WTC11 (cell line): ENCODE results near the gene PHACTR3. TPM values are rescaled to one million over a fixed set of nuclear protein-coding genes. Genes with fewer than 3 reads are reported as not detected.

Experiments
- ATAC-seq: fragments of 200-7000 bp; cut with Tn5 transposase; 2 replicates; pipeline ENCODE4 v1.10.0; 2021; ENCODE audit warnings: mild to moderate bottlenecking, moderate library complexity
- CTCF ChIA-PET: fragments of 300-600 bp; sonication (Branson Sonifier 250); formaldehyde crosslinking; loops from one replicate; lab custom pipeline; 2021; ENCODE audit warnings: antibody characterized with exemption; lab: Charles Lee
- POLR2A ChIA-PET: fragments of 350-600 bp; sonication (Branson Sonifier 250); formaldehyde crosslinking; loops from one replicate; lab custom pipeline; 2021; ENCODE audit warnings: antibody characterized with exemption; lab: Charles Lee
- DNase-seq: peaks from one replicate; pipeline ENCODE4 v3.0.0; 2021; ENCODE audit warnings: low spot score
- H3K27ac Mint-ChIP-seq: 2 replicates; pipeline ENCODE4 v1.8.0; 2021; ENCODE audit warnings: mixed read lengths
- H3K27me3 Mint-ChIP-seq: 2 replicates; pipeline ENCODE4 v1.8.0; 2021; ENCODE audit warnings: low read depth, mild to moderate bottlenecking, moderate library complexity, mixed read lengths
- H3K36me3 Mint-ChIP-seq: 2 replicates; pipeline ENCODE4 v1.8.0; 2021; ENCODE audit warnings: mixed read lengths
- H3K4me1 Mint-ChIP-seq: 2 replicates; pipeline ENCODE4 v1.8.0; 2022; ENCODE audit warnings: mixed read lengths
- H3K4me3 Mint-ChIP-seq: 2 replicates; pipeline ENCODE4 v1.8.0; 2021; ENCODE audit warnings: mild to moderate bottlenecking, moderate library complexity, mixed read lengths
- H3K9me3 Mint-ChIP-seq: 2 replicates; pipeline ENCODE4 v1.8.0; 2021; ENCODE audit warnings: mixed read lengths
- ESRRA ChIP-seq: sonication (generic); formaldehyde crosslinking; IDR thresholded peaks from 2 replicates; pipeline ENCODE4 v1.8.1; 2022; ENCODE audit warnings: mild to moderate bottlenecking, missing genetic modification reagents, borderline replicate concordance
- NFE2L1 ChIP-seq: sonication (generic); formaldehyde crosslinking; IDR thresholded peaks from 2 replicates; pipeline ENCODE4 v1.8.1; 2023; ENCODE audit warnings: missing genetic modification reagents
- NR3C1 ChIP-seq: sonication (generic); formaldehyde crosslinking; conservative IDR thresholded peaks from 2 replicates; pipeline ENCODE4 v1.8.1; 2023; ENCODE audit warnings: low read depth, mild to moderate bottlenecking, missing genetic modification reagents
- OVOL2 ChIP-seq: fragments of 250-450 bp; sonication (Bioruptor Pico); IDR thresholded peaks from 2 replicates; pipeline ENCODE4 v1.9.0; 2021; ENCODE audit warnings: mild to moderate bottlenecking, borderline replicate concordance
- TEAD4 ChIP-seq: sonication (generic); formaldehyde crosslinking; IDR thresholded peaks from 2 replicates; pipeline ENCODE4 v1.8.0; 2022; ENCODE audit warnings: mild to moderate bottlenecking, missing genetic modification reagents
- ZNF317 ChIP-seq: sonication (generic); formaldehyde crosslinking; IDR thresholded peaks from 2 replicates; pipeline ENCODE4 v1.8.1; 2023; ENCODE audit warnings: low read depth, mild to moderate bottlenecking, moderate library complexity, missing genetic modification reagents, borderline replicate concordance
- ZNF396 ChIP-seq: fragments of 250-450 bp; sonication (Bioruptor Pico); IDR thresholded peaks from 2 replicates; pipeline ENCODE4 v1.8.0; 2021; ENCODE audit warnings: mild to moderate bottlenecking, moderate library complexity, borderline replicate concordance
- ZNF671 ChIP-seq: fragments of 250-450 bp; sonication (Bioruptor Pico); IDR thresholded peaks from 2 replicates; pipeline ENCODE4 v1.8.0; 2021; ENCODE audit warnings: mild to moderate bottlenecking
- total RNA-seq: library from RNA; stranded (reverse); gene quantifications from 3 replicates; pipeline ENCODE4 v1.2.3, GENCODE V29; 2021
- TF ChIP-seq, protein P1 (sequence below): sonication (generic); formaldehyde crosslinking; IDR thresholded peaks from 2 replicates; pipeline ENCODE4 v1.8.1; 2023; ENCODE audit warnings: mild to moderate bottlenecking, missing genetic modification reagents
- TF ChIP-seq, protein P2 (sequence below): sonication (generic); formaldehyde crosslinking; IDR thresholded peaks from 2 replicates; pipeline ENCODE4 v1.8.0; 2022; ENCODE audit warnings: mild to moderate bottlenecking, missing genetic modification reagents
- TF ChIP-seq, protein P3 (sequence below): sonication (generic); formaldehyde crosslinking; IDR thresholded peaks from 2 replicates; pipeline ENCODE4 v1.8.0; 2023; ENCODE audit warnings: mild to moderate bottlenecking, missing genetic modification reagents
- TF ChIP-seq, protein P4 (sequence below): sonication (generic); formaldehyde crosslinking; IDR thresholded peaks from 2 replicates; pipeline ENCODE4 v1.8.1; 2023; ENCODE audit warnings: mild to moderate bottlenecking, missing genetic modification reagents, moderate library complexity
- TF ChIP-seq, protein P5 (sequence below): sonication (generic); formaldehyde crosslinking; IDR thresholded peaks from 2 replicates; pipeline ENCODE4 v1.8.1; 2022; ENCODE audit warnings: low read depth, missing genetic modification reagents, borderline replicate concordance

PHACTR3 gene
- total RNA-seq, 1 experiment from 2014 or later, result 0.28 TPM

DNA sequence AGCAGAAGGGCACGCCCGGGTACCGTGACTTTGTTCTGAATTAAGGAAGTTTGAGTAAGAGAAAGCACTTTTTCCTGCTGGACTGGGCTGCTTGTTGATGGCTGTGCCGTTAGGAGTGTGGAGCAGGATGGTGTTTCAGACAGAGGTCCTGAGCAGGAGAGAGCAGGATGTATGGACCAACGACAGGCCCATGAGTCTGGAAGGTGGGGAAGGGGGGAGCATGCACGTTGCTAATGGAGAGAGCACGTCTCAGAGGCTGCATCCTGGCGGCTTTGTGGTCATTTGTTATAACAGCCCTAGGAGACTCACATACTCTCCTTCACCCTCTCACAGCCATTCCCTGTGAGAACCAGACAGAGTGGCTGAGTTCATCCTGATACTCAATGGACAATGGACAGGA, 56.8 kb downstream of the PHACTR3 start (continued):
- no peak for TF ChIP-seq ZNF396 (CRISPR knock-in tag)
- TF ChIP-seq OVOL2, result no peak
- TF ChIP-seq, protein P1, sequence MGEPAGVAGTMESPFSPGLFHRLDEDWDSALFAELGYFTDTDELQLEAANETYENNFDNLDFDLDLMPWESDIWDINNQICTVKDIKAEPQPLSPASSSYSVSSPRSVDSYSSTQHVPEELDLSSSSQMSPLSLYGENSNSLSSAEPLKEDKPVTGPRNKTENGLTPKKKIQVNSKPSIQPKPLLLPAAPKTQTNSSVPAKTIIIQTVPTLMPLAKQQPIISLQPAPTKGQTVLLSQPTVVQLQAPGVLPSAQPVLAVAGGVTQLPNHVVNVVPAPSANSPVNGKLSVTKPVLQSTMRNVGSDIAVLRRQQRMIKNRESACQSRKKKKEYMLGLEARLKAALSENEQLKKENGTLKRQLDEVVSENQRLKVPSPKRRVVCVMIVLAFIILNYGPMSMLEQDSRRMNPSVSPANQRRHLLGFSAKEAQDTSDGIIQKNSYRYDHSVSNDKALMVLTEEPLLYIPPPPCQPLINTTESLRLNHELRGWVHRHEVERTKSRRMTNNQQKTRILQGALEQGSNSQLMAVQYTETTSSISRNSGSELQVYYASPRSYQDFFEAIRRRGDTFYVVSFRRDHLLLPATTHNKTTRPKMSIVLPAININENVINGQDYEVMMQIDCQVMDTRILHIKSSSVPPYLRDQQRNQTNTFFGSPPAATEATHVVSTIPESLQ (CRISPR knock-in tag), result no peak

DNA sequence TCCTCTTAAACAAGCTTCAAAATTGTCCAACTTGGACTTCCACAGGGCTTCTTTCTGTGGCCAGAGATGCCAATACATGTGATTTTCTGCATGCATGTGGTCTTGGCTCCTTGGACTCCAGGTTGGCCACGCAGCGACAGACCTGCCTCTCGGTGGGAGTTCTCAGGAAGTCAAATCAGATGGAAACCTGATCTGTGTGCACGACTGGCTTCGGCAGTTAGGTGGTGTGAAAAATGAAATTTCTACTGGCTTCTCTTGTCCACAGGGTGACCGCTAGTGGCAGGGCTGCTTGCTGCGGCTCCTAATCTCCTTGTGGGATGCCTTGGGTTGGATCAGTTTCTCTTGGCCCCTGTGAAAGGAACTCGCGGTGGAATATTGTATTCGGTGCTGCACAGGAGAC, 57.3 kb downstream of the PHACTR3 start:
- no peaks in the 10 kb centered on the region for H3K4me1 Mint-ChIP-seq
- CTCF ChIA-PET, result no interaction called here
- no peak overlapping the region for H3K27ac Mint-ChIP-seq
- peaks cover 55% of the 10 kb centered on the region for H3K27me3 Mint-ChIP-seq
- POLR2A ChIA-PET, result no interaction called here
- H3K9me3 Mint-ChIP-seq, result peaks cover 31% of the 10 kb centered on the region
- H3K4me3 Mint-ChIP-seq, result no peak overlapping the region
- peaks cover 25% of the 10 kb centered on the region for H3K36me3 Mint-ChIP-seq
- no peak for ATAC-seq
- TF ChIP-seq ZNF671 (CRISPR knock-in tag), result no peak
- TF ChIP-seq, all 79 proteins: peak for 0
- no peak for DNase-seq

DNA sequence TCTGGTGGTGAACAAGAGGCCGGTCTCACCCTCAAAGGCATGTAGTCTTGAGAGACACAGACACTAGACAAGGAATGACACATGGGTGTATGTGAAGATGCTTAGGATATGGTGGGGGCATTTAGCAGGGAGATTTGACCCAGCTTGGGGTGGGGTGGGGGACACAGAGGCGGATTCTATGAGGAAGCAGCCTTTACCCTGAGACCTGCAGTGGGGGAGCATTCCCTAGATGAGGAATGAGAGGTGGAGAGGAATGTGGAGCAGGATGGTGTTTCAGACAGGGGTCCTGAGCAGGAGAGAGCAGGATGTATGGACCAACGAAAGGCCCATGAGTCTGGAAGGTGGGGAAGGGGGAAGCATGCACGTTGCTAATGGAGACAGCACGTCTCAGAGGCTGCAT, 57.8 kb downstream of the PHACTR3 start:
- CTCF ChIA-PET, result no interaction called here
- Mint-ChIP-seq H3K4me3 (no peak overlapping the region), H3K4me1 (no peaks in the 10 kb centered on the region), H3K9me3 (peaks cover 26% of the 10 kb centered on the region), H3K27me3 (peaks cover 52% of the 10 kb centered on the region), H3K36me3 (peaks cover 22% of the 10 kb centered on the region), H3K27ac (no peak overlapping the region)
- POLR2A ChIA-PET, result no interaction called here
- no peak for DNase-seq
- TF ChIP-seq NR3C1 (CRISPR knock-in tag), result no peak
- no peak for TF ChIP-seq ZNF317 (CRISPR knock-in tag)
- TF ChIP-seq TEAD4 (CRISPR knock-in tag), result no peak
- TF ChIP-seq ESRRA (CRISPR knock-in tag), result no peak
- no peak for TF ChIP-seq NFE2L1 (CRISPR knock-in tag)
- TF ChIP-seq, protein P2, sequence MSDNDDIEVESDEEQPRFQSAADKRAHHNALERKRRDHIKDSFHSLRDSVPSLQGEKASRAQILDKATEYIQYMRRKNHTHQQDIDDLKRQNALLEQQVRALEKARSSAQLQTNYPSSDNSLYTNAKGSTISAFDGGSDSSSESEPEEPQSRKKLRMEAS (CRISPR knock-in tag), result no peak
- TF ChIP-seq, protein P3, sequence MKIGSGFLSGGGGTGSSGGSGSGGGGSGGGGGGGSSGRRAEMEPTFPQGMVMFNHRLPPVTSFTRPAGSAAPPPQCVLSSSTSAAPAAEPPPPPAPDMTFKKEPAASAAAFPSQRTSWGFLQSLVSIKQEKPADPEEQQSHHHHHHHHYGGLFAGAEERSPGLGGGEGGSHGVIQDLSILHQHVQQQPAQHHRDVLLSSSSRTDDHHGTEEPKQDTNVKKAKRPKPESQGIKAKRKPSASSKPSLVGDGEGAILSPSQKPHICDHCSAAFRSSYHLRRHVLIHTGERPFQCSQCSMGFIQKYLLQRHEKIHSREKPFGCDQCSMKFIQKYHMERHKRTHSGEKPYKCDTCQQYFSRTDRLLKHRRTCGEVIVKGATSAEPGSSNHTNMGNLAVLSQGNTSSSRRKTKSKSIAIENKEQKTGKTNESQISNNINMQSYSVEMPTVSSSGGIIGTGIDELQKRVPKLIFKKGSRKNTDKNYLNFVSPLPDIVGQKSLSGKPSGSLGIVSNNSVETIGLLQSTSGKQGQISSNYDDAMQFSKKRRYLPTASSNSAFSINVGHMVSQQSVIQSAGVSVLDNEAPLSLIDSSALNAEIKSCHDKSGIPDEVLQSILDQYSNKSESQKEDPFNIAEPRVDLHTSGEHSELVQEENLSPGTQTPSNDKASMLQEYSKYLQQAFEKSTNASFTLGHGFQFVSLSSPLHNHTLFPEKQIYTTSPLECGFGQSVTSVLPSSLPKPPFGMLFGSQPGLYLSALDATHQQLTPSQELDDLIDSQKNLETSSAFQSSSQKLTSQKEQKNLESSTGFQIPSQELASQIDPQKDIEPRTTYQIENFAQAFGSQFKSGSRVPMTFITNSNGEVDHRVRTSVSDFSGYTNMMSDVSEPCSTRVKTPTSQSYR (CRISPR knock-in tag), result no peak
- TF ChIP-seq, protein P1 (CRISPR knock-in tag), result no peak
- TF ChIP-seq, protein P4, sequence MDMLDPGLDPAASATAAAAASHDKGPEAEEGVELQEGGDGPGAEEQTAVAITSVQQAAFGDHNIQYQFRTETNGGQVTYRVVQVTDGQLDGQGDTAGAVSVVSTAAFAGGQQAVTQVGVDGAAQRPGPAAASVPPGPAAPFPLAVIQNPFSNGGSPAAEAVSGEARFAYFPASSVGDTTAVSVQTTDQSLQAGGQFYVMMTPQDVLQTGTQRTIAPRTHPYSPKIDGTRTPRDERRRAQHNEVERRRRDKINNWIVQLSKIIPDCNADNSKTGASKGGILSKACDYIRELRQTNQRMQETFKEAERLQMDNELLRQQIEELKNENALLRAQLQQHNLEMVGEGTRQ (CRISPR knock-in tag), result no peak
- no peak for TF ChIP-seq OVOL2
- TF ChIP-seq, protein P5, sequence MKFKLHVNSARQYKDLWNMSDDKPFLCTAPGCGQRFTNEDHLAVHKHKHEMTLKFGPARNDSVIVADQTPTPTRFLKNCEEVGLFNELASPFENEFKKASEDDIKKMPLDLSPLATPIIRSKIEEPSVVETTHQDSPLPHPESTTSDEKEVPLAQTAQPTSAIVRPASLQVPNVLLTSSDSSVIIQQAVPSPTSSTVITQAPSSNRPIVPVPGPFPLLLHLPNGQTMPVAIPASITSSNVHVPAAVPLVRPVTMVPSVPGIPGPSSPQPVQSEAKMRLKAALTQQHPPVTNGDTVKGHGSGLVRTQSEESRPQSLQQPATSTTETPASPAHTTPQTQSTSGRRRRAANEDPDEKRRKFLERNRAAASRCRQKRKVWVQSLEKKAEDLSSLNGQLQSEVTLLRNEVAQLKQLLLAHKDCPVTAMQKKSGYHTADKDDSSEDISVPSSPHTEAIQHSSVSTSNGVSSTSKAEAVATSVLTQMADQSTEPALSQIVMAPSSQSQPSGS, result no peak
- ATAC-seq, result no peak
